Choroid plexus epithelial cell (primary cell): Measurements from ENCODE around the gene ADM.
A peak's percentile ranks its signal among the peaks of the same experiment; 100 is the strongest.

Experiments used
- DNase-seq: peaks from one replicate; pipeline ENCODE4 v3.0.0-alpha.2; 2010; ENCODE audit warnings: low read depth
- H3K4me3 ChIP-seq: 2 replicates; pipeline ENCODE4 v1.5.1; 2011; ENCODE audit warnings: low read depth, mild to moderate bottlenecking, control low read depth, low read length, moderate library complexity
- TF ChIP-seq, protein P1 (sequence below): conservative IDR thresholded peaks from 2 replicates; pipeline ENCODE4 v1.5.1; 2011; ENCODE audit warnings: low read depth, mild to moderate bottlenecking, control low read depth, inconsistent platforms, low read length, moderate library complexity

The ADM gene

DNA sequence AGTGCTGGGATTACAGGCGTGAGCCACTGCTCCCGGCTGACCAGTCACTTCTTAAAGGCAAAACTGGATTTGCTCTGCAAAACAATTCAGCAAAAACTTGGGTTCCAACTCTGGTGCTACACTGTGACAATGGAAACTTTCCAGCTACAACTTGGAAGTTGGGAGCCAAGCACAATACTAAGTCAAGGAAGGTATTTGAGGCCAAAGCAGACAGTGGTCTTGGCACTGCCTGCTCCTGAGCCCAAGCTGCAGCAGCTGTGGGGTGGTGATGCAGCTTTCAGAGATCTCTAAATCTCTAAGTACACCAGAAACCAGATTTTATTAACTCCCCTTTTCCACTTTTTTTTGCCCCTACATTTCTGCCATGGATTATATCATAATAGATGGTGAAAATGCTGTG is 17.5 kb downstream of the ADM start:
- TF ChIP-seq, protein P1, sequence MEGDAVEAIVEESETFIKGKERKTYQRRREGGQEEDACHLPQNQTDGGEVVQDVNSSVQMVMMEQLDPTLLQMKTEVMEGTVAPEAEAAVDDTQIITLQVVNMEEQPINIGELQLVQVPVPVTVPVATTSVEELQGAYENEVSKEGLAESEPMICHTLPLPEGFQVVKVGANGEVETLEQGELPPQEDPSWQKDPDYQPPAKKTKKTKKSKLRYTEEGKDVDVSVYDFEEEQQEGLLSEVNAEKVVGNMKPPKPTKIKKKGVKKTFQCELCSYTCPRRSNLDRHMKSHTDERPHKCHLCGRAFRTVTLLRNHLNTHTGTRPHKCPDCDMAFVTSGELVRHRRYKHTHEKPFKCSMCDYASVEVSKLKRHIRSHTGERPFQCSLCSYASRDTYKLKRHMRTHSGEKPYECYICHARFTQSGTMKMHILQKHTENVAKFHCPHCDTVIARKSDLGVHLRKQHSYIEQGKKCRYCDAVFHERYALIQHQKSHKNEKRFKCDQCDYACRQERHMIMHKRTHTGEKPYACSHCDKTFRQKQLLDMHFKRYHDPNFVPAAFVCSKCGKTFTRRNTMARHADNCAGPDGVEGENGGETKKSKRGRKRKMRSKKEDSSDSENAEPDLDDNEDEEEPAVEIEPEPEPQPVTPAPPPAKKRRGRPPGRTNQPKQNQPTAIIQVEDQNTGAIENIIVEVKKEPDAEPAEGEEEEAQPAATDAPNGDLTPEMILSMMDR, result no peak
- DNase-seq, result no peak
- H3K4me3 ChIP-seq, result no peak overlapping the region

DNA sequence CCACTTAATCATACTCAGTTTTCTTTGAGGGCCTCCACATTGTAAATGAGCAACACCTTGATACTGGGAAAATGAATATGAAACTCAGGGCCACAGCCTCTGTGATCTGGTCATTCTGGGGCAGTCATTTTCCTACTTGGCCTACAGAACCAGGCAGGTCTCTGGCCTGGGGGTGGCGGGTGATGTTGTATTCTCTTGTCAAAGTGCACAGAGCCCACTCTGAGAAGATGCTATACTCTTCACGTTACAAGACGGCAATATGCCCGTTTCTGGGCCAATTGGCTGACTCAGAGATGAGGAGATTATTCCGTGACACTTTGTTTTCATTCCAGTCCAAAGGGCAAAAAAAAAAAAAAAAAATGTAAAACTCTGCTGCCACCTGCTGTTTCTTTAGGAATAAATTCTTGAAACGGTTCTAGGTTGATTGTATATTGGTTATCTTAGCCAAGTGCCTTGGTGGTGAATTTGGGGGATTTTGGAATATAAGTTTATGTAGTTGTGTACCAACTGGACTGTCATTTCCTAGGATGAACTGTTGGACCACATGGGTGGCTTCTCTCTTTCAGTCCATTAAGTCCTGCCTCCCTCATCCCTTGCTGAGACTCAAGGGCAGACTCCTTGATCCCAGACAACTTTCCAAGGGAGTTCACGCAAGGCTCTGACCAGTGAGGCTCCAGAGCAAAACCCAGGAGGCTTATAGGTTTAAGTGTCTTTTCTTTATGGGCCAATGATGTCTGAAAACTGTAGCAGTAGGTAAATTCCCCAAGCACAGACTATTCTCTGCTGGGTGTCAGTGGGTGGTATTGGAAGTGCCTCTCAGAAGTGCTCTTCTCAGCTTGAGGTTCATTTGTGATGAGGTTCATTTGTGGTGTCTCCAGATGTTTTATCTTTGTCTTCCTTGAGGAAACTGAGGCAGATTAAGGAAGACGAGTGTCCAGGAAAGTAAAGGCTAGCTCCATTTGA is 18.2 kb downstream of the ADM start:
- H3K4me3 ChIP-seq, result no peak overlapping the region
- peak; percentile 95 for DNase-seq

DNA sequence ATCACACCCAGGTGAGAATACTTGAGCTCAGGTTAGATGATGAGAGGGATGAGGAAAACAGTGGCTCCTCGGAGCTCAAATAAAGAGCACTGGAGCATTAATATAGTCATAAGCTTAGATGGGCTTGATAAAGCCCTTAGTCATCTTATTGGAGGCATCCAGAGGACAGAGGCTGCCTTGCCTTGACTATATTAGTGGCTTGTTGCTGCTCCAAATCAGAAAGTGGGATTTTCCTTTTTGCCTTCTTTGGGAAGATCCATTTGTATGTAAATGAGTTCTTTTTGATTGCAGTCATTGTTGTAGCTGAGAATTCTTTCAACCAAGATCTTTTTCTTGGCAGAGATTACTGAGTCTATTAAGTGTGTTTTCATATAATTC is 18.9 kb downstream of the ADM start:
- peak; percentile 38 for DNase-seq

More for the DNA sequence above, 18.2 kb downstream of the ADM start:
- TF ChIP-seq, protein P1, result peak; percentile 47

DNA sequence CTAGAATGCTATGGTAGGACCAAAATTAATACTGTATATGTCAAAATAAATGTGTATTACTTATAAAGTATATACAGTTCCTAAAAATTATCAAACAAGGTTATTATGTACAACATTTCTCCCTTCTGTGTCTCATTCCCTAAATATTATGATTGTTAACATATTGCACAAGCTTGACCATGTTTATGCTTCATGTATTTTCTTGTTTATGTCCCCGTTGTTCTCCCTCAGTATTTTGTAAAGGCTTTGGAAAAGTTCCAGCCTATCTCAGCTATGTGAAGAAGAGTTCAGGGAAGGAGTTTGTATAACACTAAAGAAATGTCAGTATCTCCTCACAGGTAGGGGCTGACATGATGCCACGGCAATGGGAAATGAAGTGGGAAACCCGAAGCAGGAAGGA is 19.6 kb downstream of the ADM start:
- peak; percentile 68 for DNase-seq
- TF ChIP-seq, protein P1, result no peak
- no peak overlapping the region for H3K4me3 ChIP-seq

More for the DNA sequence above, 18.9 kb downstream of the ADM start:
- TF ChIP-seq, protein P1, result no peak
- H3K4me3 ChIP-seq, result no peak overlapping the region

DNA sequence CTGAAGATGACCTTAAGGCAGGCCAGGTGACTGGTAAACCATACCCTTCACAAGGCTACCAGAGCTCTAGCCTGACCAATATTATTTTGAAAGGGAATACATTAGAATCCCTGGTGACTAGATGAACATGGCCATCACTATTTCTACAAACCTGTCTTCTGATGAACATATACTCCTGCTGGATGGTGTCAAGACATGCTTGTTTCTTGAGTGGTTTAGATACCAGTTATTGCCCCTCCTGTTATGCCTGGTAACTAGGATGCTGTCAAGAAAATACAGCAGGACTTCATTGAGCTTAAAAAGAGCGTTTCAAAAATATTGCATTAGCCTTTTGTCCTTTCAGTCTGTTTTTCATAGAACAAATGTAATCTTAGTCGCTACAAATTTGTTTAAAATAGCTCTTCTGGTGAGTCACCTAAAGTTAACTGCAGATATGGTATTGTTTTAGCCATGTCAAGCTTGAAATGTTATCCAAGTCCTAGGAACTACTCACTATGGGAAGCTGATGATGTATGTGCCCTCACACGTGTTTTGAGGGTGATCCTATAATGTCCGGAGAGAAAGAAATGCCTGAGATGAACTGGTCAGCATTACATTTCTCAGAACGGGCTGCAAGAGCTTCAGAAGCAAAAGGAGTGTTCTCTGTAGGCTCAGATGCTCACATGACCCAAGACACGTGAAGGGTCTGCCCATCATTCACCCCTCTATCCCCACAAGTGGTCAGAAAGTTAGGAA is 20.6 kb downstream of the ADM start:
- TF ChIP-seq, protein P1, result no peak
- no peak overlapping the region for H3K4me3 ChIP-seq
- peak; percentile 98 for DNase-seq

DNA sequence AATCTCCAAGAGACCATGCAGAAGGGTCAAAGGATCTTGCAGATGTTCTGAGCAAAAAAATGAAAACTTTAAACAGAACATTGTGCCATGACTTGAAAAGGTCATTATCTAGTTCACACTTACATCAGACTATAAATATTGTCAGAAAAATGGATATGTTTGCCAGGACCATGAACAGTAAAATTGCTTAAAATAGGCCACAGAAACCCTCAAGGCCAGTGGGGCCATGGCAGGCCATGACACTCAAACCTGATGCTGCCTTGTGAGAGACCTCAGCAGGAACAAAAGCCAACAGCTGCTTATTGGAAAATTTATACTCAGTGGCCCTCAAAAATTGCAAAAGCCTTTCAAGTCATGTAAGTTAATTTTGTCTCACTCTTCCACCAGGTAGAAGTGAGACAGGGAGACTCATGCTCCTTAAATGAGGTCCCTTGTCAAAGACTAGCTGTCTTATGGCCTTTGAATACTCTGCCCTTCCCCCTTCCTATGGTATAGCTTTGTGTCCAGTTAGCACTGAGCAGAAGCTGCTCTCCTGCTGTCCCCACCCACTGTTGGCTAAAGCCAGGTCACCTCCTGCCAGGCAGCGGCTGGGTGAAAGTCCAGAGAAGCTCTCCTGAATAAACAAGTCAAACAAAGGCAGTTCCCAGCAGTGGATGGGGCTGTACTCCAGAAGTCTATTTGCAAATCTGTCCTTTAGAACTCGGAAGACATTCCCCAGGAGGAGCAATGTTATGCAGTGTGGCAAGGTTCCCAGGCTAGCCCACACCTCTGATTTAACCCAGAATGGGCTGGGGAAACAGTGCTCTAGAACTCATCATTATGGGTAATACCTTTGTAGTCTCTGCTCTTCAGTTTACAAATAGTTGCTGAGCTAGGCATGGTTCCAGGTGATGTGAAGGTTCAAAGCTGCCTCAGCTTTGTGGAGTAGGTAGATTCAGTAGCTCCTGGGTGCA is 21.4 kb downstream of the ADM start:
- TF ChIP-seq, protein P1, result no peak
- DNase-seq, result peak; percentile 85
- H3K4me3 ChIP-seq, result no peak overlapping the region
